NCI-H2029 (cell line): ENCODE results near the gene NCOA3.
"Not testable (repeated sequence)": the region's sequence is repeated elsewhere in the genome, so short reads cannot be mapped to it uniquely, and the experiment has no call there.

ENCODE experiments used
- DNase-seq: peaks from one replicate; lab custom pipeline; 2025; lab: John Stamatoyannopoulos, UW

The NCOA3 gene

DNA sequence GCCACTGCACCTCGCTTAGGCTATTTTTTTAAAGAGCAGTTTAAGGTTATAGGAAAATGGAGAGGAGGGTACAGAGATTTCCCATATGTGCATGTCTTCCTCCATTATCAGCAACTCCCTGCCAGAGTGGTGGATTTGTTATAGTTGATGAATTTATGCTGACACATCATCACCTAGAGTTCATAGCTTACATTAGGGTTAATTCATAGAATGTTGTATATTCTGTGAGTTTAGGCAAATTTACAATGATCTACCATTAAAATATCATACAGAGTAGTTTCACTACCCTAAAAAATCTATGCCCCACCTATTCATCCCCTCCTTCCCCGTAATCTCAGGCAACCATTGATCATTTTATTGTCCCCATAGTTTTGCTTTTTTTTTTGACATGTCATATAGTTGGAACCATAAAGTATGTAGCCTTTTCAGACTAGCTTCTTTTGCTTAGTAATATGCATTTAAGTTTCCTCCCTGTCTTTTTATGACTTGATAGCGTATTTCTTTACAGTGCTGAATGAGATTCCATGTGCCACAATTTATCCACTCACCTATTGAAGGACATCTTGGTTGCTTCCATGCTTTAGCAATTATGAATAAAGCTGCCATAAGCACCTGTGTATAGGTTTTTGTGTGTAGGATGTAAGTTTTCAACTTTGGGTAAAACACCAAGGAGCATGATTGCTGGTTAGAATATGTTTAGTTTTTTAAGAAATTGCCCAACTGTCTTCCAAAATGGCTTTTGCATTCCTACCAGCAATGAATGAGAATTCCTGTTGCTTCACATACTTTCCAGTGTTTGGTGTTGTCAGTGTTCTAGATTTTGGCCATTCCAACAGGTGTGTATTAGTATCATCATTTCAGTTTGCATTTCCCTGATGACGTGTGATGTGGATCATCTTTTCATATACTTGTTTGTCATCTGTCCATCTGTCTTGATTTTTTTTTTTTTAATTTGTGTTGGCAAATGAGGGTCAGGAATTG is 60.2 kb downstream of the NCOA3 start:
- DNase-seq, result no peak

DNA sequence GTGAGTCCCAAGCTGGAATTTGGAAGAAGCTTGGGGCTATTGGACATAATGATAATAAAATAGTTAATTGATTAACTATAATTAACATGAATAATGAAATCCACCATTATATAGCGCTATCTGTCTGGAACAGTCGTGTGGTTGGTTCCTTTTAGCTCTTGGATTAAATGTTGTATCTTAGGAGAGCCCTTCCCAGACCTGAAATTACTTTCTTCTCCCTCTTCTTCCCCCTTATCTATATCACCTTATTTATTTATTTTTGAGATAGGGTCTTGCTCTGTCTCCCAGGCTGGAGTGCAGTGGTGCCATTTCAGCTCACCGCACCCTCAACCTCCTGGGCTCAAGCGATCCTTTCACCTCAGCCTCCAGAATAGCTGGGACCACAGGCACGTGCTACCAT is 64.6 kb downstream of the NCOA3 start:
- DNase-seq, result no peak

DNA sequence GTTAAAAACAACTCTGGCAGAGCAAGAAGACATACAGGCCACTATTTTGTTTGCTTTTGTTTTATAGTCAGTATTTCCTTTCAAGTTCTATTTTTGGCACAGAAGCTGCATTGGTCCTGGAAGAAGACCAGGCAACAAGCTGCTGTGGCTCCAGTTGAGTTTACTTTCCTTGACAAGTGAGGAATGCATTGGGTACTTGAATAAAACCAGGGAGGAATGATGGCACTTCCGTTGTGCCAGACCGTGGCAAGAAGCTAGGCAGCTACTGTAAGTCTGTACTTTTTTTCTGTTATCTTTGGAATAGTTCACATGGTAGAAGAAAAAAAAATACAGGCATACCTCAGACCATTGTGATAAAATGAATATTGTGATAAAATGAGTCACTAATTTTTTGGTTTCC is 66.3 kb downstream of the NCOA3 start:
- peak; percentile 80 for DNase-seq

DNA sequence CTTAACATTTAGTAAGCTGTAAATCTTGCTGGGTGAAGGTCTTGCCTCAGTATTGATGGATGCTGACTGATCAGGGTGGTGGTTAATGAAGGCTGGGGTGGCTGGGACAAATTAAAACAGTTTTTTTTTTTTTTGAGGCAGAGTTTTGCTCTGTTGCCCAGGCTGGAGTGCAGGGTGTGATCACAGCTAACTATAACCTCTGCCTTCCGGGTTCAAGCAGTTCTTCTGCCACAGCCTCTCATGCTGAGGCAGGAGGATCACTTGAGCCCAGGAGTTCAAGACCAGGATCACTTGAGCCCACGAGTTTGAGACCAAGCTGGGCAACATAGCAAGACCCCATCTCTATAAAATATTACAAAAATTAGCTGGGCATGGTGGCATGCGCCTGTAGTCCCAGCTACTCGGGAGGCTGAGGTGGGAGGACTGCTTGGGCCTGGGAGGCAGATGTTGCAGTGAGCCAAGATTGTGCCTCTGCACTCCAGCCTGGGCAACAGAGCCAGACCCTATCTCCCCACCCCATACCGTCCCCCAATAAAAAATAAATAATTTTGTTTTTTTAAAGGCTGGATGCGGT is 67.2 kb downstream of the NCOA3 start:
- no peak for DNase-seq

DNA sequence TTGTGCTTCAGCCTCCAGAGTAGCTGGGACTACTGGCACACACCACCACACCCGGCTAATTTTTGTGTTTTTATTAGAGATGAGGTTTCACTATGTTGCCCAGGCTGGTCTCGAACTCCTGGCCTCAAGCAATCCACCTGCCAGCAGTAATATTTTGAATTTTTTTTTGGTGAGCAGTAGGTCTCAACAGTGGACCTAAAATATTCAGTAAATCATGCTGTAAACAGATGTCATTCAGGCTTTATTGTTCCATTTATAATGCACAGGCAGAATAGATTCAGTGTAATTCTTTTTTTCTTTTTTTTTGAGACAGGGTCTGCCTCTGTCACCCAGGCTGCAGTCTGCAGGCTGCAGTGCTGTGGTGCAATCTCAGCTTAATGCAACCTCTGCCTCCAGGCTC is 69.7 kb downstream of the NCOA3 start:
- no peak for DNase-seq

GRCh38 chr20:47572105-47572729 is 70.5 kb downstream of the NCOA3 start:
- no peak for DNase-seq

DNA sequence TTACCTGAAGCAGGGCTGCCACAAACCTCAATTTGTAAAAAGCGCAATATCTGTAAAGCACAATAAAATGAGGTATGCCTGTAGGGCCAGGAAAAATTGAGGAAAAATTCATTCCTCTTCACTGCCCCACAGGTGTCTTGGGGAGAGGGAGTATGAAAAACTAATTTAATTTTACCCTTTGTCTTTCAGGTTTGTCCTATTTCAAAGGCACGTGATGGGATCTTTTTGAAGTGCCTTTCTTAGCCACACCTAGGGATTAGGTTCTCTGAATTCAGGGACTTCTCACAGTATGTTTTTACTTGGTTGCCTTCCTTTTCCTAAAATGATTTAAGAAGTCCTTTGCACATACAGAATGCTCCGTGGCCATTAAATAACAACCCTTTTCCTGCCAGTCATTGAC is 71.9 kb downstream of the NCOA3 start:
- DNase-seq, result no peak

DNA sequence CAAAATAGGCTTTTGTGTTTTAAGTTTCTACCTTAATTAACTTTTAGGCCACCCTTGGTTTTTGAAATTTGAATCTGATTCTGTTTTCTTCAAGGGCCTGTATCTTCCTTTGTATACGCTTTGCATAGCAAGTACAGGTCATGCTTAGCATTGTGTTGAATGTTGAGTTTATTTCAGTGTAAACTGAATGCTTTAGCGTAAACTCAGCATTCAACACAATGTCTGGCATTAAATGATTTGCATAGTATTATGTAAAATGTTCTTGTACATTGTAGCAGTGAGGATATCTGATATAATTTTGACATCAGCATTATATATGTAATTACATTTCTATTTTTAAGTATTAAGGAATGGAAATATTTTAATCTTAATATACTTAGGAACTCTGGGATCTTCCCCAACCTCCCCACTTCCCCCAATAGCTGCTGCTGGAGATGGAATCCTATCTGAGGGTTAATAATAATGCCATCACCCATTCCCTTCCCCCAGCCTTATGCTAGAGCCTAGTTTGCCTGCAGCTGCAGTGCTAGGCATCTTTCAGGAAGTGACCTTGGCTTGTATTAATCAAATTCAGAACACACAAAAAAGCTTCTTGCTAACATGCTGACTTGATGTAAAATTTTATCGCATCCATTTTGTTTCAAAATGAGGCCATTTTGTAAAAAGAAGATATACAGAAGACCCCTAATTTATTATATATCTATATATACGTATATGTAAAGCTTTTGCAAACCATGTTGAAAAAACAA is 73.1 kb downstream of the NCOA3 start:
- DNase-seq, result peak; percentile 77

DNA sequence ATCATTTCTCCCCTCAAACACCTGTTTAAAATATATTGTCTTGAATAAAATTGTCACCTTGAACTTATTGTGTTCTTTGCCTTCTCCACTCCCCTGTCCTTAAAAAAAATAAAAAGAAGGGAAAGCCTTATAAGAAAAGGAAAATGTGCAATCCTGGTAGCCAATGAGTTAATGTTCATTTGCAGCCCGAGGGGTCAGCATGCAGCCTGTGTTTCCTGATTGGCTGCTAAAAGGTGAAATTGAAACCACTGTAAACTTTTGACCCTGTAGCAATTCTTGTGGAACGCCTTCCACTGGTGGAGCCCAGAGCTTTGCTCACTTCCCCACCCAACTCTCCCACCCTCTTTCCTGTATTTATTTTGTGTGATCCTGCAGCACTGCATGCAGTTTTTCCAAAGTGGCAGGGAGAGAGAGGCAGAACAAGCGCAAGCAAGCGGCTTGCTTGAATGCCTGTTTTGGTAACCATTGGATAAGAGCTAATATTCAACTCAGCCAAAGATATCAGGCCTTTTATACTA is 74.9 kb downstream of the NCOA3 start:
- peak; percentile 80 for DNase-seq

GRCh38 chr20:47577314-47577713 is 75.6 kb downstream of the NCOA3 start:
- DNase-seq, result no peak

GRCh38 chr20:47578543-47578942 is 76.9 kb downstream of the NCOA3 start:
- DNase-seq, result no peak

GRCh38 chr20:47580686-47581085 is 79.0 kb downstream of the NCOA3 start:
- not testable (repeated sequence) for DNase-seq

GRCh38 chr20:47581090-47581489 is 79.4 kb downstream of the NCOA3 start:
- DNase-seq, result no peak

DNA sequence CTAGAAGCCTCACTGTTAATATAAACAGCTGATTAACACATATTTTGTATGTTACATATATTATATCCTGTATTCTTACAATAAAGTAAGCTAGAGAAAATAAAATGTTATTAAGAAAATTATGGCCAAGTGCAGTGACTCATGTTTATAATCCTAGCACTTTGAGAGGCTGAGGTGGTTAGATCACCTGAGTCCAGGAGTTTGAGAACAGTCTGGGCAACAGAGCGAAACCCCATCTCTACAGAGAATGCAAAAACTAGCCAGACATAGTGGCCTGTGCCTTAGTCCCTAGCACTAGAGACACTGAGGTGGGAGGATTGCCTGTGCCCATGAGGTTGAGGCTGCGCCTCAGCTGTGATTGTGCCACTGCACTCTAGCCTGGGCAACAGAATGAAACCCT is 81.9 kb downstream of the NCOA3 start:
- DNase-seq, result no peak

DNA sequence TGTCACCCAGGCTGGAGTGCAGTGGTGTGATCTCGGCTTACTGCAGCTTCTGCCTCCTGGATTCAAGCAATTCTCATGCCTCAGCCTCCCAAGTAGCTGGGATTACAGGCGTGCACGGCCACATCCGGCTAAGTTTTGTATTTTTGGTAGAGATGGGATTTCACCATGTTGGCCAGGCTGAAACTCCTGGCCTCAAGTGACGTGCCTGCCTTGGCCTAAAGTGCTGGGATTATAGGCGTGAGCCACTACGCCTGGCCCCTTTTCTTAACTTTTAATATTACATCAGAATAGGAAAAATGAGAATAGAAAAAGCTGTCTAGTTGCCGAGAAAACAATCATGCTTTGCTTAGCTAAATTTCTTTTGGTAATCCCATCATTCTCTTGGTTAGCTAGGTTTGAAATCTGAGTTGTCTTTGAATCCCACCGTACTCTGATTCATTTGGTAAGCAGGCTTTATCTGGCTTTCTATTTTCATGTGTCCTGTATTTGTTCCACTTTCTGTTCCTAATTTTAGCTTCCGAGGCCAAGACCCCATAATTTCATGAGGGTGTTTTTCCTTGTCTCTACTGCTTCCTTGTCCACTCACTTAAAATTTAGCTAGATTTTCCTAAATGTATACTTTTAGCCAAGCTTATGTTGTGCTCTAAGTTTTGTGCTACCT is 83.5 kb downstream of the NCOA3 start:
- no peak for DNase-seq

GRCh38 chr20:47586649-47587294 is 85.1 kb downstream of the NCOA3 start:
- DNase-seq, result peak; percentile 77

GRCh38 chr20:47588158-47588557 is 86.5 kb downstream of the NCOA3 start:
- DNase-seq, result no peak

DNA sequence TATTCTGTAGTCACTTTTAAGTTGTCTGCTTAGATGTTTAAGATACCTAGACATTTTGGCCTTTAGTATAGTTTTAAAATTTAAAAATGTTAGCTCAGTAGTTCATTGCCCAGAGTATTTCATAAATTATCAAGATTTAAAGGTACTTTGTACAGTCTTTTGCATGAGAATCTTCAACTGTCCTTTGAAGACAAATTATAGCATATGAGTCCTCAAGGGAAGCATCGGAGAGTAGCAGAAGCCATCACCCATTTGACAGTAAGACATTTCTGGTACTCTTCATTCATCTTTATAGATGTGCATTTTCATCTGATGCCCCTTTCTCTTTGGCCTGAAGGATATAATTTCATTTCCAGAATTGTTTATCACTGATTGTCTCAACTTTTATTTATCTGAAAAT is 89.5 kb downstream of the NCOA3 start:
- DNase-seq, result no peak

- no peak for DNase-seq
Observed at GRCh38 chr20:47594157-47594556, 92.5 kb downstream of the NCOA3 start.

DNA sequence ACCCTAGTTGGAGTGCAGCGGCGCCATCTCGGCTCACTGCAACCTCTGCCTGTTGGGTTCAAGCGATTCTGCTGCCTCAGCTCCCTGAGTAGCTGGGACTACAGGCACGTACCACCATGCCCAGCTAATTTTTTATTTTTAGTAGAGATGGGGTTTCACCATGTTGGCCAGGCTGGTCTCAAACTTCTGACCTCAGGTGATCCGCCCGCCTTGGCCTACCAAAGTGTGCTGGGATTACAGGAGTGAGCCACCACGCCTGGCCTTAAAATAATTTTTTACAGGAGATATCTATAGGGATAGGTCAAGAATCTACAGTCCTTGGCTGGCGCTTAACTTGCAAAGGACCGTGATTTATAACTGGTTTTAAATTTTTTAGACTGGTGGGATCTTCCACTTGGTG is 93.5 kb downstream of the NCOA3 start:
- not testable (repeated sequence) for DNase-seq

GRCh38 chr20:47596003-47596571 is 94.4 kb downstream of the NCOA3 start:
- no peak for DNase-seq
